ENCODE results near the gene GCK. TPM values are rescaled to one million over a fixed set of nuclear protein-coding genes. Genes with fewer than 3 reads are reported as not detected.

Gene GCK
- not detected in 2 replicates for total RNA-seq (2014; rRNA removed; shearing (Covaris generic); ENCODE audit: low replicate concordance)

DNA sequence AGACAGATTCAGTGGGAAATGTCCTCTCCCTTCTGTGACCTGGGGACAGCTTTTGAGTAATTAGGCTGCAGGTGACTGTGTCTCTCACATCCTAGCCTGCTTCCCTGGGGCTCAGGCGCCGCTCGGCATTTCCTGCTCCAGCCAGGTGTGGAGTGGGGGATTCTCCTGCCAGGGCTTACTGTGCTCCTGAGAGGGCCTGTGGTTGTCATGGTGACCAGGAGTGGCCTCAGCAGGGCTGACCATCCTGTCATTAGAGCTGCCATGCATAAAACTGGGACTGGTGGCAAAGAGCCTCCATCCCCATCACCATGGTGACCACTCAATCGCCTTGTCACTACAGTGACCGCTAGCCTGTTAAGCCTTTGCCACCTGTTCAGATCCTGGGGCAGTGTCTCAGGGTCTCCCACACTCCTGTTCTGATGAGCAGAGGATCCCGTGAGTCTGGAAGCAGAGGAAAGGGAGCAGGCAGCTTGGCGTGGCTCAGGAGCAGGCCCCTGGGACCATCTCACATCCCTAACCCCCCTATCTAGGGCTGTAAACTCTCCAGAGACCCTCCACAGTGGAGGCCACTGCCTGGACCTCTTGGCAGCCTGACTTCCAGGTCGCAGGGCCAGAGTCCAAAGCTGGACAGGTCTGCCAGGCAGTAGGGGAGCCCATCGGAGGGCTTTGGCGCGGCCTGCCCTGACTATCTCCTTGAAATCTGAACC is at the start of gene GCK:
Gene GCK, minus strand, starts transcription at position 154 of the 707 bp plus-strand sequence. CDS start 486 bp downstream, outside the sequence.
- no peaks in the 10 kb centered on the region for H3K27me3 ChIP-seq
- H3K36me3 ChIP-seq = no peaks in the 10 kb centered on the region
- no peak within 1 kb of the TSS for H3K4me3 ChIP-seq
- H3K9me3 ChIP-seq = no peaks in the 10 kb centered on the region
- DNase-seq = no peak

GRCh38 chr7:44238116-44238695 is 49.0 kb upstream of the GCK start:
- no peak for DNase-seq
- H3K4me3 ChIP-seq = no peak overlapping the region
- no peaks in the 10 kb centered on the region for H3K9me3 ChIP-seq
- H3K27me3 ChIP-seq = no peaks in the 10 kb centered on the region
- no peaks in the 10 kb centered on the region for H3K36me3 ChIP-seq

- H3K4me3 ChIP-seq = no peak overlapping the region
- DNase-seq = no peak
- no peaks in the 10 kb centered on the region for H3K9me3 ChIP-seq
- H3K27me3 ChIP-seq = no peaks in the 10 kb centered on the region
- no peaks in the 10 kb centered on the region for H3K36me3 ChIP-seq
Measured at GRCh38 chr7:44237696-44238095, 48.5 kb upstream of the GCK start.

- Histone ChIP-seq H3K9me3 (no peaks in the 10 kb centered on the region), H3K36me3 (no peaks in the 10 kb centered on the region), H3K4me3 (no peak overlapping the region), H3K27me3 (no peaks in the 10 kb centered on the region)
- DNase-seq = no peak
Measured at GRCh38 chr7:44236333-44236728, 47.1 kb upstream of the GCK start.

DNA sequence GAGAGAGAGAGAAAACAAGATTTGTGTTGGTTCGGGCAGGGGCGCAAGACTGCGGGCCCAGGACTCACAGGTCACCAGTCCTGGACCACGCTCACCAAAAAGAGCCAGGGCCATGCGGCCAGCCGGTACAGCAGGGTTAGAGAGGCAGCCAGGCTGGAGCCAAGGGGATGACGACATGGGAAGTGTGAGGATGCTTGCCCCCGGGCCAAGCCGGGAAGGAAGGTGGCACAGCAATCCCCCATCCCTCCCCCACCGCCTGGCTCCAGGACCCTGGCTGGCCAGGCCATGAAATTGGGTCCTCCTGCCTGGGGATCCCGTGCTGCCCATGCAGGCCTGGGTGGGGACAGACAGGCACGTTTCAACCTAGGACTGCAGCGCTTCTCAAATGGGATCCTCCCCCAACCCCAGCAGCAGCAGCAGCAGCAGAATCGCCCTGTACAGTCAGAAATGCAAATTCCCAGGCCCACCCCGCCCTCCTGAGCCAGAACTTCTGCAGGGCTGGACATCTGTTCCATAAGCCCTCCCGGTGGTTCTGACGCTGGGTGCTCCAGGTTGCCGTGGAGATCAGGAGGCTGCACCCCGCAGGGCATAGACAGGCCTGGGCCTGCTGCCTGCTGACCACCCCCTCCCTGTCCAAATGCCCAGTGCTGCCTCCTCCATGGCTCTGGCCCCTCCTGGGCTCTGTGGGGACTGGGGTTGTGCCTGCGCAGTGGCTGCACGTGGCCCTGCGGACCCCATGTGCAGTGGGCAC is 46.5 kb upstream of the GCK start:
- no peak for DNase-seq
- Histone ChIP-seq H3K27me3 (no peaks in the 10 kb centered on the region), H3K9me3 (no peaks in the 10 kb centered on the region), H3K4me3 (no peak overlapping the region), H3K36me3 (no peaks in the 10 kb centered on the region)

DNA sequence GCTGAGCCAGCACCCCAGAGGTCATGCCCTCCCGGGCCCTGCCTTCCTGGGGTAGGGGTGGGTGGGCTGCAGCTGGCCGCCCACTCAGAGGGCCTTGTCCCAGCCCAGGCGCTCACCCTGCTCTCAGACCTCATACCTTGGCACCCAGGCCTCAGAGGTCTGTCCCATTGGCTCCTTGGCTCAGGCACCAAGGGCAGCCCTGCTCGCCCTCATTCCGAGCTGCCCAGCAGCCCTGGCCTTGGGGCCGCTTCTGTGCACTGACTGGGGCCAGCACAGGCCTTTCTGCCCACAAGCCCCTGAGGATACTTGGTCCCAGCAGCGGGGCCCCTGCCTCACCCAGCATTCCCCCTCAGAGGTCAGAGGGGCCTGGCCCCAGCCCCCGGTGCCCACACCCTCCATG is 45.8 kb upstream of the GCK start:
- no peaks in the 10 kb centered on the region for H3K36me3 ChIP-seq
- no peaks in the 10 kb centered on the region for H3K27me3 ChIP-seq
- DNase-seq = no peak
- H3K4me3 ChIP-seq = no peak overlapping the region
- H3K9me3 ChIP-seq = no peaks in the 10 kb centered on the region

DNA sequence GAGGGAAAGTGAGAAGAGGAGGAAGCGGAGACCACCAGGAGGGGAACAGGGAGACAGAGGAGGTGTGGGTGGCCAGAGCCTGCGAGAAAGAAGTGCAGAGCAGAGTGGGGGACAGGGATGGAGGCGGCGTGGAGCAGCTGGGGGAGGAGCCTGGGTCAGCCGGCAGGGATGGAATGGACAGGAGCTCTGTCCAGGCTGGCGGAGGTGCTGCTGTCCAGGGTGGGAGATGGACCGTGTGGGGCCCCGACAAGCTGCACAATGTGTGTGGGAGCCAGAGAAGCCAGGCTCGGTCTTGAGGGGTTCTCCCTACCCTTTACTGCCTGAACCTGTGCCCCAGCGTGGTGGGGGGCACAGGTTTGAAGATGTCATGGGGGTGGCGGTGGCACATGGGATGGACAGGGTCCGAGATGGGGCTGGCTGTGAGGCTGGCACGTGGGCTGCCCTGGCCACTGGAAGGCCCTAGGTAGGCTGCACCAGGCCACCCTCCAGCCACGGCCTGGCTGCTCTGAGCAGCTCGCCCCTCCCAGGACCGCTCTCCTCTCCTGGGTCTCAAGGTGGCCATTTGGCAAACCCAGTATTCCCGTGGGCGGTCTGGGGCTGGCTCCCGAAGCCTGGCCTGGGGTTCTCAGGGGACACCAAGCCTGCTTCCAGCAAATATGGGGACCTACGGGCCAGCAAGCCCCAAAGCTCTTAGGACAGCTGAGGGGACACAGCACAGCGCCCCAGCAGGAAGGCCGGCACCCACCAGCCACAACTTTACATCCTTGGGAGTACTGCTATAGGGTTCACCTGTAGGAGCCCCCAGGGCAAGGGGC is 43.9 kb upstream of the GCK start:
- no peaks in the 10 kb centered on the region for H3K27me3 ChIP-seq
- no peak for DNase-seq
- H3K36me3 ChIP-seq = no peaks in the 10 kb centered on the region
- H3K9me3 ChIP-seq = no peaks in the 10 kb centered on the region
- no peak overlapping the region for H3K4me3 ChIP-seq

GRCh38 chr7:44232396-44232795 is 43.2 kb upstream of the GCK start:
- Histone ChIP-seq H3K9me3 (no peaks in the 10 kb centered on the region), H3K27me3 (no peaks in the 10 kb centered on the region), H3K36me3 (no peaks in the 10 kb centered on the region), H3K4me3 (no peak overlapping the region)
- DNase-seq = no peak

DNA sequence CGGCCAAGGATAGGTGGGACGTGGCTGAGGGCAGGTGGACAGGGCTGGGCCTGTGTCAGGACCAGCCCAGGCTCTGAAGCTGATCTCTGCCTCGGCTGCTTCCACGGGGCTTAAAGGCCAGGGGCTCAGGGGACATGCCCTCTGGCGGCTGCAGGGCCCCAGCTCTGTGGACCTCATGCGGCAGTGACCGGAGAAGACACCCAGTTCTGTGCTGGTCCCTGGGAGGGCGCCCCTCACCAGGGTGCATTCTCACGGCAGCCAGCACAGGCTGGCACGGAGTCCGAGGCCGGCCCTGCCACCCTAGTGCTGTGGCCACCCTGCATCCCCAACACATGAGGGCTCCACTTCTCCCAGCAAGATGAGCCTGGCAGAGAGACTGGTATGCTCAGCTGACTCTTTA is 41.8 kb upstream of the GCK start:
- Histone ChIP-seq H3K27me3 (no peaks in the 10 kb centered on the region), H3K9me3 (no peaks in the 10 kb centered on the region), H3K4me3 (no peak overlapping the region), H3K36me3 (no peaks in the 10 kb centered on the region)
- DNase-seq = no peak

- Histone ChIP-seq H3K36me3 (no peaks in the 10 kb centered on the region), H3K4me3 (no peak overlapping the region), H3K27me3 (no peaks in the 10 kb centered on the region), H3K9me3 (no peaks in the 10 kb centered on the region)
- DNase-seq = no peak
Measured at GRCh38 chr7:44230286-44230685, 41.0 kb upstream of the GCK start.

- Histone ChIP-seq H3K9me3 (no peaks in the 10 kb centered on the region), H3K27me3 (no peaks in the 10 kb centered on the region), H3K4me3 (no peak overlapping the region), H3K36me3 (no peaks in the 10 kb centered on the region)
- DNase-seq = no peak
Measured at GRCh38 chr7:44229546-44230105, 40.4 kb upstream of the GCK start.

- Histone ChIP-seq H3K9me3 (no peaks in the 10 kb centered on the region), H3K36me3 (no peaks in the 10 kb centered on the region), H3K27me3 (no peaks in the 10 kb centered on the region), H3K4me3 (no peak overlapping the region)
- no peak for DNase-seq
Measured at GRCh38 chr7:44228571-44229350, 39.5 kb upstream of the GCK start.

DNA sequence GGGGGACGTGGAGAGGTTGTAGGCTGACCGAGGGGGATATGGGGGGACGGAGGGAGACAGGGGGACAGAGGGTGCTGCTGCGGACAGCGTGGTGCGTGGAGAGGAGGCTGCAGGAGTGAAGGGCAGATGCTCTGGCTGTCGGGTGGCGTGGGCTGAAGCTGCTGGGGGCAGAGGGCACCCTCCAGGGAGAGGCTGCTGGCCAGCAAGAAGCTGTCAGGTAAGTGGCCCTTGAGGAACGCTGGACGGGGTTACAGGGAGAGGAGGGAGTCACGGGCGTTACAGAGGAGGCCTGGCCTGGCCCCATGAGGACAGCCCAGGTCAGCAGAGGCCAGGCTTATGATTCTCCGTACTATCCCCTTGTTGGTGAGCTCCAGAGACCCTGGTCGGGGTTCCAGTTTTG is 38.7 kb upstream of the GCK start:
- no peak overlapping the region for H3K4me3 ChIP-seq
- DNase-seq = no peak
- no peaks in the 10 kb centered on the region for H3K9me3 ChIP-seq
- H3K36me3 ChIP-seq = no peaks in the 10 kb centered on the region
- no peaks in the 10 kb centered on the region for H3K27me3 ChIP-seq

DNA sequence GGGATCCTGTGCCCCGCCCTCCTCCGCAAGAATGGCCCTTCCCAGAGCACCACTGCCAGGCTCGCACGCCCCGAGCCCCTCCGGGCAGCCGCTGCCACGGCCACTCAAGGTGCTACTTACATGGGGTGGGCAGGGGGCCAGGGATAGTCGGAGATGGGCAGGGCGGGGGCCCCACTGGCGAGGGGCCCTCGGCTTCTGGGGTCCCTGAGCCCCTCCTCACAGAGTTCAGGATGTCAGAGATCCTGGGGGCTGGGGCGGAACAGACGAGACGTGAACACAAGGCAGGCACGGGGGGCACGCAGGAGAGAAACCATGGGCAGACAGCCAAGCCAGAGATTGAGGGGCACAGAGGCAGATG is 37.1 kb upstream of the GCK start:
- no peaks in the 10 kb centered on the region for H3K9me3 ChIP-seq
- no peak overlapping the region for H3K4me3 ChIP-seq
- H3K27me3 ChIP-seq = no peaks in the 10 kb centered on the region
- H3K36me3 ChIP-seq = no peaks in the 10 kb centered on the region
- DNase-seq = no peak

GRCh38 chr7:44225566-44226395 is 36.5 kb upstream of the GCK start:
- H3K36me3 ChIP-seq = no peaks in the 10 kb centered on the region
- DNase-seq = no peak
- no peaks in the 10 kb centered on the region for H3K9me3 ChIP-seq
- H3K4me3 ChIP-seq = no peak overlapping the region
- H3K27me3 ChIP-seq = no peaks in the 10 kb centered on the region

Data from MG63 (cell line).